Peyer's patch (tissue), 4 donors: ENCODE measurements around the gene SNRPD2.

Source experiments
- POLR2A ChIP-seq, 2 donors: fragments of 450-650 bp; IDR thresholded peaks; one replicate each; pipeline ENCODE4 v1.5.1; 2017; ENCODE audit warnings: antibody characterized with exemption in 2 of 2, mild to moderate bottlenecking in 2 of 2, moderate library complexity in 2 of 2
- TF ChIP-seq, protein P1 (sequence below), 6 experiments: fragments of 450-650 bp in 4 of 6; fragments of 200-600 bp in 2 of 6; sonication (generic) in 1 of 6; IDR thresholded peaks; one replicate each; pipeline ENCODE4 v1.5.1; 2017 to 2019; ENCODE audit warnings: antibody characterized with exemption in 6 of 6, mild to moderate bottlenecking in 3 of 6, moderate library complexity in 1 of 6

DNA sequence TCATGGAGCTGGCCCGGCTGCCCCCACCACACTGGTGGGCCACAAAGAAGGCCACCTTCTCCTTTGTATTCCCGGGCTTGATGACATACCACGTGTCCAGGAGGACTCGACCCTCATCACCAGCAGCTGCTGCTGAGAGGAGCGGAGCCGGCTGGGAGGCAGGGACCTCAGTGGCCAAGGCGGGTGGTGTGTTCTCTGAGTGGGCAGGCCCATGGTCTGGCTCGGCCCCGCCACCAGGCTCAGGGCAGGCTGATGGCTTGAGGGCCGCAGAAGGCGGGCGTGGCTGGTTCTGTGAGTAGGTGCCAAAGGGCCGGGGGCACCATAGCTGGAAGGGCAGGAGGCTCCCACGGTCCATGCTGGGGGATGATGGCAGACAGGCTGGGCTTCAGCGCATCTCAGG lies 21.4 kb upstream of the SNRPD2 start:
- TF ChIP-seq, protein P1, sequence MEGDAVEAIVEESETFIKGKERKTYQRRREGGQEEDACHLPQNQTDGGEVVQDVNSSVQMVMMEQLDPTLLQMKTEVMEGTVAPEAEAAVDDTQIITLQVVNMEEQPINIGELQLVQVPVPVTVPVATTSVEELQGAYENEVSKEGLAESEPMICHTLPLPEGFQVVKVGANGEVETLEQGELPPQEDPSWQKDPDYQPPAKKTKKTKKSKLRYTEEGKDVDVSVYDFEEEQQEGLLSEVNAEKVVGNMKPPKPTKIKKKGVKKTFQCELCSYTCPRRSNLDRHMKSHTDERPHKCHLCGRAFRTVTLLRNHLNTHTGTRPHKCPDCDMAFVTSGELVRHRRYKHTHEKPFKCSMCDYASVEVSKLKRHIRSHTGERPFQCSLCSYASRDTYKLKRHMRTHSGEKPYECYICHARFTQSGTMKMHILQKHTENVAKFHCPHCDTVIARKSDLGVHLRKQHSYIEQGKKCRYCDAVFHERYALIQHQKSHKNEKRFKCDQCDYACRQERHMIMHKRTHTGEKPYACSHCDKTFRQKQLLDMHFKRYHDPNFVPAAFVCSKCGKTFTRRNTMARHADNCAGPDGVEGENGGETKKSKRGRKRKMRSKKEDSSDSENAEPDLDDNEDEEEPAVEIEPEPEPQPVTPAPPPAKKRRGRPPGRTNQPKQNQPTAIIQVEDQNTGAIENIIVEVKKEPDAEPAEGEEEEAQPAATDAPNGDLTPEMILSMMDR (IDR thresholded peaks at IDR 0.05) = no peak
- TF ChIP-seq POLR2A (IDR thresholded peaks at IDR 0.05) = no peak
